HepG2 (cell line): ENCODE measurements around the gene CRTC2. TPM values are rescaled to one million over a fixed set of nuclear protein-coding genes. Genes with fewer than 3 reads are reported as not detected.
A peak's percentile ranks its signal among the peaks of the same experiment; 100 is the strongest.

Experiments used
- HMGA1 ChIP-seq: sonication (generic); formaldehyde crosslinking; conservative IDR thresholded peaks from 2 replicates; pipeline ENCODE4 v1.4.0; 2020; ENCODE audit warnings: missing genetic modification reagents
- REPIN1 ChIP-seq: sonication (generic); formaldehyde crosslinking; IDR thresholded peaks from 2 replicates; pipeline ENCODE4 v1.8.0; 2022; ENCODE audit warnings: missing genetic modification reagents, low read depth, mild to moderate bottlenecking, borderline replicate concordance
- ZMYM4 ChIP-seq: sonication (generic); formaldehyde crosslinking; IDR thresholded peaks from 2 replicates; pipeline ENCODE4 v1.8.1; 2023; ENCODE audit warnings: mild to moderate bottlenecking, missing genetic modification reagents
- ZNF354B ChIP-seq: sonication (generic); formaldehyde crosslinking; IDR thresholded peaks from 2 replicates; pipeline ENCODE4 v1.8.0; 2022; ENCODE audit warnings: mild to moderate bottlenecking, missing genetic modification reagents
- ZNF567 ChIP-seq: sonication (generic); formaldehyde crosslinking; IDR thresholded peaks from 2 replicates; pipeline ENCODE4 v1.8.1; 2023; ENCODE audit warnings: mild to moderate bottlenecking, missing genetic modification reagents, borderline replicate concordance
- ZNF619 ChIP-seq: sonication (generic); formaldehyde crosslinking; IDR thresholded peaks from 2 replicates; pipeline ENCODE4 v1.4.0; 2020; ENCODE audit warnings: mild to moderate bottlenecking, missing genetic modification reagents
- polyA plus RNA-seq, 8 experiments: library from polyadenylated mRNA; depleted of rRNA in 3 of 8; stranded (reverse) in 7 of 8; unstranded in 1 of 8; fragments of >200 nt; fragmentation: Illumina TruSeq in 4 of 8; extraction: Trizol in 4 of 8; gene quantifications; 2 replicates each; pipeline versions ENCODE4 v1.2.1 to v1.2.3, GENCODE V29; 2011 to 2016; ENCODE audit warnings: low read depth in 4 of 8, missing spikeins in 1 of 8, mixed read lengths in 1 of 8; ENCODE audit not compliant: insufficient read depth in 1 of 8
- total RNA-seq, 5 experiments: library from RNA; depleted of rRNA; stranded (reverse); fragments of >200 nt; fragmentation: Illumina TruSeq; extraction: Trizol; gene quantifications; 2 replicates each; pipeline ENCODE4 v1.2.3, GENCODE V29; 2016; ENCODE audit warnings: low read depth in 1 of 5
- TF ChIP-seq, protein P1 (sequence below): IDR thresholded peaks from 2 replicates; pipeline ENCODE4 v1.6.1; 2012; ENCODE audit warnings: inconsistent platforms
- TF ChIP-seq, protein P2 (sequence below): sonication (generic); formaldehyde crosslinking; IDR thresholded peaks from 2 replicates; pipeline ENCODE4 v1.4.0; 2020; ENCODE audit warnings: missing genetic modification reagents
- TF ChIP-seq, protein P3 (sequence below): sonication (generic); formaldehyde crosslinking; IDR thresholded peaks from 2 replicates; pipeline ENCODE4 v1.8.1; 2023; ENCODE audit warnings: missing genetic modification reagents, inconsistent platforms, borderline replicate concordance
- TF ChIP-seq, protein P4 (sequence below), 2 experiments: sonication (generic) in 1 of 2; formaldehyde crosslinking in 1 of 2; IDR thresholded peaks; 2 replicates each; pipeline versions ENCODE4 v1.6.1 to v1.9.0; 2014 to 2022; ENCODE audit warnings: antibody characterized with exemption in 1 of 2, borderline replicate concordance in 1 of 2, inconsistent platforms in 1 of 2, low read depth in 1 of 2, missing genetic modification reagents in 1 of 2
- TF ChIP-seq, protein P5 (sequence below): IDR thresholded peaks from 2 replicates; pipeline ENCODE4 v1.6.1; 2016; ENCODE audit warnings: mild to moderate bottlenecking
- TF ChIP-seq, protein P6 (sequence below): sonication (generic); formaldehyde crosslinking; IDR thresholded peaks from 2 replicates; pipeline ENCODE4 v1.5.0; 2020; ENCODE audit warnings: mild to moderate bottlenecking, missing genetic modification reagents

CRTC2 gene
- total and polyA plus RNA-seq, 2 of the 13 experiments (the other 11 are each of a cell fraction or from before 2014, with no cell fraction given), result 6.1 to 26.7 TPM

DNA sequence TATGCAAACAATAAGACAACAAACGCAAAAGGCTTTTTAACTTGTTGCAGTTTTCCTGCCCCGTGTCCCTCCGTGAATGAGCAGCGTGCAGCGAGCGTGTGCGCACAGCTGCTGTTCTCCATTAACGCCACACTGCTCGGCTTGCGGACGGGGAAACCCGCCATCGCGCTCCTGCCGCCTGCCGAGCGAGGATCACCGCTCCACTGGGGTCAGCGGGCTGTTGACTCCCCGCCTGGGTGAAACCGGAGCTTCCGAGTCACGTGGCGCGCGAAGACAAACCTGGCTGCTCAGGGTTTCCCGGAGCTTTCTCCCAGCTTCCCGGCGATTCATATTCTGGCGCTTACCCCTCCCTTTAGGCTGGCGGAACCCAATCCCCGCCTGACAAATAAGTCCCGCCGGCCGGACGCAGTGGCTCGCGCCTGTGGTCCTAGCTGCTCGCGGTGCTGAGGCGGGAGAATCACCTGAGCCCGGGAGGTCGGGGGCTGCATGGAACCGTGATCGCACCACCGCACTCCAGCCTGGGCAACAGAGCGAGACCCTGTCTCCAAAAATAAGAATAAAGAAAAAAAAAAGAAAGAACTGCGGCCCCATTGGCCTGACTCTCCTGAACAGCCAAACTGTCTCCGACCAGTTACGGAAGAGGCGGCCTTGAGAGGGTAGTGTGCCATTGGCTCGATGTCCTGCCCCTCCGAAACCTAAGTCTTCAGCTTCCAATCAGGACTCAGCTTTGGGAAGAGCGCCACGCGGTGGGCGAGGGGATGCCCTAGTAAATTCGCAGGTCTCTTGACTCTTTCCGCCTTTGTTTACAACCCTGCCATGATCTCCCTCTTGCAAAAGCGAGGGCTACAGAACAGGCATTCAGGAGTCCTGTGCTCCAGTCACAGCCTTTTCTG, 8.9 kb upstream of the CRTC2 start, which contains the start of gene CREB3L4 (continued):
- TF ChIP-seq, protein P1, sequence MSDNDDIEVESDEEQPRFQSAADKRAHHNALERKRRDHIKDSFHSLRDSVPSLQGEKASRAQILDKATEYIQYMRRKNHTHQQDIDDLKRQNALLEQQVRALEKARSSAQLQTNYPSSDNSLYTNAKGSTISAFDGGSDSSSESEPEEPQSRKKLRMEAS, result peak; percentile 94
- TF ChIP-seq ZNF619 (CRISPR knock-in tag) (no peak; the same call in 1 of the 2 replicates), ZMYM4 (CRISPR knock-in tag) (peak; percentile 20; the same call in 1 of the 2 replicates), ZNF354B (CRISPR knock-in tag) (peak; percentile 41; the same call in 1 of the 2 replicates), REPIN1 (peak; percentile 79), ZNF567 (CRISPR knock-in tag) (no peak), HMGA1 (CRISPR knock-in tag) (no peak)
- TF ChIP-seq, protein P2, sequence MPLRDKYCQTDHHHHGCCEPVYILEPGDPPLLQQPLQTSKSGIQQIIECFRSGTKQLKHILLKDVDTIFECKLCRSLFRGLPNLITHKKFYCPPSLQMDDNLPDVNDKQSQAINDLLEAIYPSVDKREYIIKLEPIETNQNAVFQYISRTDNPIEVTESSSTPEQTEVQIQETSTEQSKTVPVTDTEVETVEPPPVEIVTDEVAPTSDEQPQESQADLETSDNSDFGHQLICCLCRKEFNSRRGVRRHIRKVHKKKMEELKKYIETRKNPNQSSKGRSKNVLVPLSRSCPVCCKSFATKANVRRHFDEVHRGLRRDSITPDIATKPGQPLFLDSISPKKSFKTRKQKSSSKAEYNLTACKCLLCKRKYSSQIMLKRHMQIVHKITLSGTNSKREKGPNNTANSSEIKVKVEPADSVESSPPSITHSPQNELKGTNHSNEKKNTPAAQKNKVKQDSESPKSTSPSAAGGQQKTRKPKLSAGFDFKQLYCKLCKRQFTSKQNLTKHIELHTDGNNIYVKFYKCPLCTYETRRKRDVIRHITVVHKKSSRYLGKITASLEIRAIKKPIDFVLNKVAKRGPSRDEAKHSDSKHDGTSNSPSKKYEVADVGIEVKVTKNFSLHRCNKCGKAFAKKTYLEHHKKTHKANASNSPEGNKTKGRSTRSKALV (CRISPR knock-in tag), result peak; percentile 75; the same call in 1 of the 2 replicates
- TF ChIP-seq, protein P3, sequence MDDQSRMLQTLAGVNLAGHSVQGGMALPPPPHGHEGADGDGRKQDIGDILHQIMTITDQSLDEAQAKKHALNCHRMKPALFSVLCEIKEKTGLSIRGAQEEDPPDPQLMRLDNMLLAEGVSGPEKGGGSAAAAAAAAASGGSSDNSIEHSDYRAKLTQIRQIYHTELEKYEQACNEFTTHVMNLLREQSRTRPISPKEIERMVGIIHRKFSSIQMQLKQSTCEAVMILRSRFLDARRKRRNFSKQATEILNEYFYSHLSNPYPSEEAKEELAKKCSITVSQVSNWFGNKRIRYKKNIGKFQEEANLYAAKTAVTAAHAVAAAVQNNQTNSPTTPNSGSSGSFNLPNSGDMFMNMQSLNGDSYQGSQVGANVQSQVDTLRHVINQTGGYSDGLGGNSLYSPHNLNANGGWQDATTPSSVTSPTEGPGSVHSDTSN (CRISPR knock-in tag), result peak; percentile 55; the same call in 1 of the 2 replicates
- TF ChIP-seq, protein P4, sequence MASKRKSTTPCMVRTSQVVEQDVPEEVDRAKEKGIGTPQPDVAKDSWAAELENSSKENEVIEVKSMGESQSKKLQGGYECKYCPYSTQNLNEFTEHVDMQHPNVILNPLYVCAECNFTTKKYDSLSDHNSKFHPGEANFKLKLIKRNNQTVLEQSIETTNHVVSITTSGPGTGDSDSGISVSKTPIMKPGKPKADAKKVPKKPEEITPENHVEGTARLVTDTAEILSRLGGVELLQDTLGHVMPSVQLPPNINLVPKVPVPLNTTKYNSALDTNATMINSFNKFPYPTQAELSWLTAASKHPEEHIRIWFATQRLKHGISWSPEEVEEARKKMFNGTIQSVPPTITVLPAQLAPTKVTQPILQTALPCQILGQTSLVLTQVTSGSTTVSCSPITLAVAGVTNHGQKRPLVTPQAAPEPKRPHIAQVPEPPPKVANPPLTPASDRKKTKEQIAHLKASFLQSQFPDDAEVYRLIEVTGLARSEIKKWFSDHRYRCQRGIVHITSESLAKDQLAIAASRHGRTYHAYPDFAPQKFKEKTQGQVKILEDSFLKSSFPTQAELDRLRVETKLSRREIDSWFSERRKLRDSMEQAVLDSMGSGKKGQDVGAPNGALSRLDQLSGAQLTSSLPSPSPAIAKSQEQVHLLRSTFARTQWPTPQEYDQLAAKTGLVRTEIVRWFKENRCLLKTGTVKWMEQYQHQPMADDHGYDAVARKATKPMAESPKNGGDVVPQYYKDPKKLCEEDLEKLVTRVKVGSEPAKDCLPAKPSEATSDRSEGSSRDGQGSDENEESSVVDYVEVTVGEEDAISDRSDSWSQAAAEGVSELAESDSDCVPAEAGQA (IDR thresholded peaks at IDR 0.05; ENCODE audit: low read depth), result 0 out of 2 replicates have a peak, but pooled peaks have one; percentile 34
- TF ChIP-seq, protein P4 (CRISPR knock-in tag; IDR thresholded peaks at IDR 0.05; ENCODE audit: borderline replicate concordance), result no peak
- TF ChIP-seq, protein P5, sequence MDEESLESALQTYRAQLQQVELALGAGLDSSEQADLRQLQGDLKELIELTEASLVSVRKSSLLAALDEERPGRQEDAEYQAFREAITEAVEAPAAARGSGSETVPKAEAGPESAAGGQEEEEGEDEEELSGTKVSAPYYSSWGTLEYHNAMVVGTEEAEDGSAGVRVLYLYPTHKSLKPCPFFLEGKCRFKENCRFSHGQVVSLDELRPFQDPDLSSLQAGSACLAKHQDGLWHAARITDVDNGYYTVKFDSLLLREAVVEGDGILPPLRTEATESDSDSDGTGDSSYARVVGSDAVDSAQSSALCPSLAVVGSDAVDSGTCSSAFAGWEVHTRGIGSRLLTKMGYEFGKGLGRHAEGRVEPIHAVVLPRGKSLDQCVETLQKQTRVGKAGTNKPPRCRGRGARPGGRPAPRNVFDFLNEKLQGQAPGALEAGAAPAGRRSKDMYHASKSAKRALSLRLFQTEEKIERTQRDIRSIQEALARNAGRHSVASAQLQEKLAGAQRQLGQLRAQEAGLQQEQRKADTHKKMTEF (CRISPR knock-in tag), result peak; percentile 67
- TF ChIP-seq, protein P6, sequence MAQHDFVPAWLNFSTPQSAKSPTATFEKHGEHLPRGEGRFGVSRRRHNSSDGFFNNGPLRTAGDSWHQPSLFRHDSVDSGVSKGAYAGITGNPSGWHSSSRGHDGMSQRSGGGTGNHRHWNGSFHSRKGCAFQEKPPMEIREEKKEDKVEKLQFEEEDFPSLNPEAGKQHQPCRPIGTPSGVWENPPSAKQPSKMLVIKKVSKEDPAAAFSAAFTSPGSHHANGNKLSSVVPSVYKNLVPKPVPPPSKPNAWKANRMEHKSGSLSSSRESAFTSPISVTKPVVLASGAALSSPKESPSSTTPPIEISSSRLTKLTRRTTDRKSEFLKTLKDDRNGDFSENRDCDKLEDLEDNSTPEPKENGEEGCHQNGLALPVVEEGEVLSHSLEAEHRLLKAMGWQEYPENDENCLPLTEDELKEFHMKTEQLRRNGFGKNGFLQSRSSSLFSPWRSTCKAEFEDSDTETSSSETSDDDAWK, result no peak
